GM12892 (cell line): ENCODE measurements around the gene SPATA20.

ENCODE experiments used
- POLR2A ChIP-seq: IDR thresholded peaks from 2 replicates; pipeline ENCODE4 v1.6.1; 2011; ENCODE audit warnings: low read depth, low read length, control low read depth
- POLR2AphosphoS5 ChIP-seq: IDR thresholded peaks from 2 replicates; pipeline ENCODE4 v1.6.1; 2011; ENCODE audit warnings: low read depth, low read length, control low read depth
- TAF1 ChIP-seq: IDR thresholded peaks from 2 replicates; pipeline ENCODE4 v1.6.1; 2011; ENCODE audit warnings: low read depth, mild to moderate bottlenecking, control low read depth, low read length, borderline replicate concordance

DNA sequence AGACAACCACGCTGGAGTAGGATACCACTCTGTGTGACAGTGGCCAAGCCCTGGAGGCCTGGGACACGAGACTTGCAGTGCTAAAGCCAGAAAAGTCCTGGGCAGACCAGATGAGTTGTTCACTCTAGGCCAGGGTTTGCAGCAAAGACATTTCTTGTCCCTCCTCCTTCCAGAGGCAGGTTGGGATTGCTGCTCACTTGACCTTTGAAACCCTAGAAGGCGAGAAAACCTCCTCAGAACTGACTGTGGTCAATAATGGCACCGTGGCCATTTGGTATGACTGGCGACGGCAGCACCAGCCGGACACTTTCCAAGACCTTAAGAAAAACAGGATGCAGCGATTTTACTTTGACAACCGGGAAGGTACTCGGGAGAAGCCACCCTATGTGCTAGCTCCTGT, 24.2 kb upstream of the SPATA20 start:
- no peak for TF ChIP-seq POLR2AphosphoS5
- TF ChIP-seq POLR2A: no peak
- TF ChIP-seq TAF1: no peak
